ENCODE measurements around the gene MTA1. TPM values are rescaled to one million over a fixed set of nuclear protein-coding genes. Genes with fewer than 3 reads are reported as not detected.

The MTA1 gene
- total and polyA plus RNA-seq, 10 of the 15 experiments (the other 5 are each of a cell fraction or from before 2014, with no cell fraction given), result 0.14 to 162 (median 30.6) TPM

DNA sequence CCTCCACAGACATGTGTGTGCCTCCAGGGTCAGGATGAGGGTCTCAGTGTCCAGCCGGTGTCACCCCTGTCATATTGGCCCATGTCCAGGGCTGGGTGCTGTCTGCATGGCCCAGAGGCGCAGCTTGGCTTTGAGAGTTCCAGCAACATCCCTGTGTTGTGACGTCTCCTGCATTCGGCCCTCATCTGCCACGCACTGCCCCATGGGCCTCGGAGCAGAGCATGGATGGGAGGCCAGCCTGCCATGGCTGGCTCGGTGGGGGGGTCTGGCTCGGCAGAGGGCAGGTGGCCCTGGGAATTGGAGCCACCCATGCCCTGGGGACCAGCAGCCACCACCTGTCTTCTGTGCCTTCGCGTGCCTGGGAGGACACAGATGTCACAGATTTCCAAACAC, 32.1 kb upstream of the MTA1 start:
- Histone ChIP-seq H4K20me1 (ENCODE audit: control insufficient read depth, insufficient read depth) (no peaks in the 10 kb centered on the region), H3K4me3 (no peak overlapping the region), H3K36me3 (ENCODE audit: control insufficient read depth in 2 of 2, insufficient read depth in 2 of 2, low read length in 1 of 2) (no peaks in the 10 kb centered on the region; a peak in 1 of 4 replicates), H3K4me2 (ENCODE audit: control insufficient read depth, insufficient read depth) (no peak overlapping the region), H3K27ac (ENCODE audit: control insufficient read depth, insufficient read depth) (no peak overlapping the region), H3K79me2 (ENCODE audit: control insufficient read depth, insufficient read depth, low read length) (no peaks in the 10 kb centered on the region), H3K9me3 (replicated peaks; ENCODE audit: control insufficient read depth, insufficient read depth, low read length) (no peaks in the 10 kb centered on the region), H2AFZ (ENCODE audit: control insufficient read depth, low read depth, low read length) (no peak overlapping the region), H3K27me3 (replicated peaks in 1 of 2; ENCODE audit: control insufficient read depth in 2 of 2, insufficient read depth in 2 of 2, low read length in 1 of 2) (no peaks in the 10 kb centered on the region), H3K4me1 (ENCODE audit: control insufficient read depth, insufficient read depth, low read length) (no peaks in the 10 kb centered on the region), H3K9ac (ENCODE audit: control insufficient read depth, insufficient read depth, low read length) (no peak overlapping the region)
- RAD21 ChIA-PET (ENCODE audit: unreplicated experiment), result no interaction called here
- TF ChIP-seq, protein P1, sequence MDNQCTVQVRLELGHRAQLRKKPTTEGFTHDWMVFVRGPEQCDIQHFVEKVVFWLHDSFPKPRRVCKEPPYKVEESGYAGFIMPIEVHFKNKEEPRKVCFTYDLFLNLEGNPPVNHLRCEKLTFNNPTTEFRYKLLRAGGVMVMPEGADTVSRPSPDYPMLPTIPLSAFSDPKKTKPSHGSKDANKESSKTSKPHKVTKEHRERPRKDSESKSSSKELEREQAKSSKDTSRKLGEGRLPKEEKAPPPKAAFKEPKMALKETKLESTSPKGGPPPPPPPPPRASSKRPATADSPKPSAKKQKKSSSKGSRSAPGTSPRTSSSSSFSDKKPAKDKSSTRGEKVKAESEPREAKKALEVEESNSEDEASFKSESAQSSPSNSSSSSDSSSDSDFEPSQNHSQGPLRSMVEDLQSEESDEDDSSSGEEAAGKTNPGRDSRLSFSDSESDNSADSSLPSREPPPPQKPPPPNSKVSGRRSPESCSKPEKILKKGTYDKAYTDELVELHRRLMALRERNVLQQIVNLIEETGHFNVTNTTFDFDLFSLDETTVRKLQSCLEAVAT (IDR thresholded peaks at IDR 0.05), result no peak
- TF ChIP-seq, protein P2, sequence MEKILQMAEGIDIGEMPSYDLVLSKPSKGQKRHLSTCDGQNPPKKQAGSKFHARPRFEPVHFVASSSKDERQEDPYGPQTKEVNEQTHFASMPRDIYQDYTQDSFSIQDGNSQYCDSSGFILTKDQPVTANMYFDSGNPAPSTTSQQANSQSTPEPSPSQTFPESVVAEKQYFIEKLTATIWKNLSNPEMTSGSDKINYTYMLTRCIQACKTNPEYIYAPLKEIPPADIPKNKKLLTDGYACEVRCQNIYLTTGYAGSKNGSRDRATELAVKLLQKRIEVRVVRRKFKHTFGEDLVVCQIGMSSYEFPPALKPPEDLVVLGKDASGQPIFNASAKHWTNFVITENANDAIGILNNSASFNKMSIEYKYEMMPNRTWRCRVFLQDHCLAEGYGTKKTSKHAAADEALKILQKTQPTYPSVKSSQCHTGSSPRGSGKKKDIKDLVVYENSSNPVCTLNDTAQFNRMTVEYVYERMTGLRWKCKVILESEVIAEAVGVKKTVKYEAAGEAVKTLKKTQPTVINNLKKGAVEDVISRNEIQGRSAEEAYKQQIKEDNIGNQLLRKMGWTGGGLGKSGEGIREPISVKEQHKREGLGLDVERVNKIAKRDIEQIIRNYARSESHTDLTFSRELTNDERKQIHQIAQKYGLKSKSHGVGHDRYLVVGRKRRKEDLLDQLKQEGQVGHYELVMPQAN (conservative IDR thresholded peaks at IDR 0.05), result no peak
- no peak for TF ChIP-seq CREB1 (IDR thresholded peaks at IDR 0.05; ENCODE audit: low read depth)
- no TSS peak for BruUV-seq (replicated peaks)
- DNase-seq (ENCODE audit: low read depth, low spot score), result no peak
- FAIRE-seq, result no peak
- in situ Hi-C loops (cut with MboI), result no loop called here
- CTCF ChIA-PET, result no interaction called here
- POLR2A ChIA-PET, result interaction anchor here (1.3 kb wide), 1 partner anchor 9 kb away, joined by 8 read pairs; no protein-coding TSS in a partner anchor
- intact Hi-C loops (cut with micrococcal nuclease; ENCODE audit: unreplicated experiment), result no loop called here
- SMC1A ChIA-PET (ENCODE audit: uncharacterized antibody, unreplicated experiment), result no interaction called here
- 83% methylated on average over 10 of the region's 10 CpGs for WGBS (ENCODE audit: insufficient coverage, insufficient replicate concordance, low lambda C conversion rate, missing lambda C conversion rate)
- ATAC-seq, result no peak
